SK-N-MC (cell line): ENCODE measurements around the gene VPS8.

Experiments used
- EZH2 ChIP-seq: fragments of 200-600 bp; sonication (generic); IDR thresholded peaks from one replicate; pipeline ENCODE4 v1.6.1; 2017; ENCODE audit warnings: antibody characterized with exemption
- FOXP2 ChIP-seq: optimal IDR thresholded peaks from 2 replicates; pipeline ENCODE3; 2011; ENCODE audit warnings: mild to moderate bottlenecking, moderate library complexity; ENCODE audit not compliant: insufficient read depth; ENCODE audit errors: extremely low read length, control extremely low read depth
- POLR2AphosphoS5 ChIP-seq: IDR thresholded peaks from 2 replicates; pipeline ENCODE4 v1.6.1; 2012; ENCODE audit warnings: mild to moderate bottlenecking, low read depth, low read length, borderline replicate concordance

DNA sequence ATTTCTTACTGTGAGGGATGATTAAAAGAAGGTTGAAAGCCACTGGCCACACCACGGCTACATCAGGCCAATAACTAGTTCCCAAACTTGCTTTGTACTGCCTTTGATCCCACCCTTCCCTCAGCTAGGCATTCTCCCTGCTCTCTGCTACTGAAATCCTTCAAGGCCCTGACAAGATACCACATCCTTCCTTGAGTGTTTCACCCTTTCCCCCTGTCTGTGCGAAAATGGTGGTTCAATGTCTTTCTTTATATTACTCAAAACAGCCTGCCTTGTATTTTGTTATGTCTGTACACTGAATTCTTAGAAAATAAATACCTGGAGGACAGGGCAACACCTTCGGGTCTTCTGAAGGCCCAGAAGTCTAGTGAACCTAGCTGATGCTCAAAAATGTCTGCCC, 932 bp upstream of the VPS8 start:
- TF ChIP-seq EZH2 (no peak), POLR2AphosphoS5 (no peak), FOXP2 (no peak)
